Measurements from ENCODE around the gene POMGNT1. TPM values are rescaled to one million over a fixed set of nuclear protein-coding genes. Genes with fewer than 3 reads are reported as not detected.
A peak's percentile ranks its signal among the peaks of the same experiment; 100 is the strongest.

POMGNT1 gene
- total RNA-seq, 4 donors from 2014 or later = 23.9 to 36.7 (median 28.1) TPM

- no peak for TF ChIP-seq CTCF (IDR thresholded peaks at IDR 0.05)
- H3K4me3 ChIP-seq = peak overlapping the region in 3 of 4 donors; percentile 62 to 95 (median 75)
- DNase-seq = no peak
- peaks cover 21 to 63% (median 23%) of the 10 kb centered on the region in 3 donors for H3K4me1 ChIP-seq
- peaks cover 0 to 28% (median 0%) of the 10 kb centered on the region in 3 donors for H3K36me3 ChIP-seq
- intact Hi-C loops (cut with DNase I) = no loop called here
- H3K9me3 ChIP-seq = no peaks in the 10 kb centered on the region
- 66 to 67% methylated on average over 2 to 3 of the region's 3 CpGs for WGBS, 2 donors
- H3K27ac ChIP-seq = peak overlapping the region in 2 of 4 donors; percentile 85 to 90
- H3K27me3 ChIP-seq = no peaks in the 10 kb centered on the region
Observed at GRCh38 chr1:46199233-46199749, 1.1 kb upstream of the POMGNT1 start.

GRCh38 chr1:46197560-46197963, 672 bp downstream of the POMGNT1 start:
- intact Hi-C loops (cut with DNase I) = no loop called here
- Histone ChIP-seq H3K36me3 (peaks cover 11 to 46% (median 14%) of the 10 kb centered on the region in 3 donors), H3K27ac (peak overlapping the region; percentile 83 to 90 (median 87)), H3K4me3 (peak overlapping the region; percentile 57 to 95 (median 68)), H3K27me3 (no peaks in the 10 kb centered on the region), H3K4me1 (peaks cover 18 to 46% (median 21%) of the 10 kb centered on the region in 3 donors), H3K9me3 (no peaks in the 10 kb centered on the region)
- DNase-seq = no peak
- 63% methylated on average over 8 of the region's 9 CpGs; no CpG with 5 or more reads in 1 of the 2 donors for whole genome bisulfite sequencing, 2 donors
- TF ChIP-seq POLR2A (IDR thresholded peaks at IDR 0.05) (no peak), CTCF (IDR thresholded peaks at IDR 0.05) (no peak)

GRCh38 chr1:46196609-46197008, 1.6 kb downstream of the POMGNT1 start:
- no peak for DNase-seq
- Histone ChIP-seq H3K27me3 (no peaks in the 10 kb centered on the region), H3K36me3 (peaks cover 19 to 55% (median 21%) of the 10 kb centered on the region in 3 donors), H3K27ac (no peak overlapping the region), H3K9me3 (no peaks in the 10 kb centered on the region), H3K4me3 (no peak overlapping the region), H3K4me1 (peaks cover 18 to 39% (median 21%) of the 10 kb centered on the region in 3 donors)
- intact Hi-C loops (cut with DNase I) = no loop called here
- 94% methylated on average over 6 to 9 of the region's 9 CpGs for WGBS, 2 donors
- no peak for TF ChIP-seq POLR2A (IDR thresholded peaks at IDR 0.05)
- TF ChIP-seq CTCF (IDR thresholded peaks at IDR 0.05) = no peak

- Histone ChIP-seq H3K27ac (no peak overlapping the region), H3K27me3 (no peaks in the 10 kb centered on the region), H3K4me3 (no peak overlapping the region), H3K9me3 (no peaks in the 10 kb centered on the region), H3K36me3 (peaks cover 19 to 74% (median 26%) of the 10 kb centered on the region in 3 donors), H3K4me1 (peaks cover 18 to 38% (median 21%) of the 10 kb centered on the region in 3 donors)
- 78 to 83% methylated on average over 3 to 4 of the region's 5 CpGs for WGBS, 2 donors
- TF ChIP-seq CTCF (IDR thresholded peaks at IDR 0.05) (no peak), POLR2A (IDR thresholded peaks at IDR 0.05) (no peak)
- intact Hi-C loops (cut with DNase I) = no loop called here
- no peak for DNase-seq
Observed at GRCh38 chr1:46194641-46195193, 3.5 kb downstream of the POMGNT1 start.

- Histone ChIP-seq H3K36me3 (peaks cover 19 to 80% (median 26%) of the 10 kb centered on the region in 3 donors), H3K4me1 (peaks cover 21 to 38% (median 21%) of the 10 kb centered on the region in 3 donors), H3K27me3 (no peaks in the 10 kb centered on the region), H3K4me3 (no peak overlapping the region), H3K9me3 (no peaks in the 10 kb centered on the region), H3K27ac (no peak overlapping the region)
- DNase-seq = no peak
- TF ChIP-seq CTCF (IDR thresholded peaks at IDR 0.05) (no peak), POLR2A (IDR thresholded peaks at IDR 0.05) (no peak)
- WGBS, 2 donors = 80 to 89% methylated on average over 2 to 5 of the region's 9 CpGs
- intact Hi-C loops (cut with DNase I) = no loop called here
Observed at GRCh38 chr1:46193984-46194570, 4.2 kb downstream of the POMGNT1 start.

All from esophagus squamous epithelium (tissue), 5 donors.